SHP77 (cell line): ENCODE data around the gene FMNL2.
"Not testable (repeated sequence)": the region's sequence is repeated elsewhere in the genome, so short reads cannot be mapped to it uniquely, and the experiment has no call there.

Experiments used
- DNase-seq, 2 experiments: peaks; one replicate each; lab custom pipeline; 2025; lab: John Stamatoyannopoulos, UW

Gene FMNL2

GRCh38 chr2:152470861-152471854 lies 136.2 kb downstream of the FMNL2 start:
- DNase-seq, result no peak

DNA sequence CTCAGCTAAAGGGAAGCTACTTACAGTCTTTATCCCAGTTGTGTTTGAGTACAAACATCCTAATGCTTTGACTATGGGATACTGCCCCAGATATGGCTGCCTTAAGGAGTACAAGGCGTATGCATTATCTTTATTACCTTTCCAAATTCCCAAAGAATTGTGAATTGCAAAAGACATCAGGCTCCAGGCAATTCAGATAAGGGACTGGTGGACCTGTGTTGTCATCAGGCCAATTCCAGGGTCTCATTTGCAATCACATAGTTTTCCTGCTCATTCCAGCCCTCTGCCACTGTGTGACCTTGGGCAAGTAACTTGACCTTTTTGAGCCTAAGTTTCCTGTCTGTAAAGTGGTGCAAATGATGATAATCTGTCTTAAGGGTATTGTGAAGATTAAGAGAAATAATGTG lies 137.5 kb downstream of the FMNL2 start:
- no peak for DNase-seq

DNA sequence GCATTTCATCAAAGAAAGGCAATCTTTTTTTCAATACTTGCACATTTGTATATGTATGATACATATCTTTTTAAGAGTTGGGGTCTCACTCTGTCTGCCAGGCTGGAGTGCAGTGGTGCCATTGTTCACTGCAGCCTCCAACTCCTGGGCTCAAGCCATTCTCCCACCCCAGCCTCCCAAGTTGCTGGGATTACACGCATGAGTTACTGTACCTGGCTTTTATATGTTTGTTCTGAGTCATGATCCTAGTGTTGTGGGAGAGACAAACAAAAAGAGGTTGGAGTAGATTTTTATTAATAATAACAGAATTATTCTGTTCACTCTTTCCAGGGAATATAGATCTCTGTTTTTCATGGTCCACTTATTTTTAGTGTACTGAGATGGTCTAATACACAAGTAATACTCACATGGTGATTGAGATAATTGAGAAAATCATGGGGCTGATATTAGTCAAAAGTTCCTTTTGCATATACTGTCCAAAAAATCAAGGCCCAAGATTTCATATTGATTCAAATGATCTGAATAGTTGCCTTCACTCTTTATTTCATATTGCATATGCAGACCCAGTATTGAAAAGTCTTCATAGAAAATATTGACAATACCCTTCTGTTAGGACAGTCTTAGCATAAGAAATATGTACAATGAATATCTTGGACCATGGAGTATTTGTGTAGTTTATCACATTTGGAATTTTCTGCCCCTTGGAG lies 138.3 kb downstream of the FMNL2 start:
- no peak for DNase-seq

DNA sequence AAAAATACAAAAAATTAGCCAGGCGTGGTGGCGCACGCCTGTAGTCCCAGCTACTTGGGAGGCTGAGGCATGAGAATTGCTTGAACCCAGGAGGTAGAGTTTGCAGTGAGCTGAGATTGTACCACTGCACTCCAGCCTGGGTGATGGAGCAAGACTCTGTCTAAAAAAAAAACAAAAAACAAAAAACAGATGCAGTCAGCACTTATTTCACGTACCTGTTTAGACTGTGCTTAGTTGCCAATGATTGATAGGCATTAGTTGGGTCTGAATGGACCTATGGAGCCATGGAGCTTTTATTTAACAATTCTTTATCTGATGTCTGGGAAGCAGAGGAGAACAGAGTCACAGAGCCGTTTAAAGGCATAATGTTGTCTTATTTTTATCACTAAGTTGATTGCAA lies 139.5 kb downstream of the FMNL2 start:
- not testable (repeated sequence) for DNase-seq

DNA sequence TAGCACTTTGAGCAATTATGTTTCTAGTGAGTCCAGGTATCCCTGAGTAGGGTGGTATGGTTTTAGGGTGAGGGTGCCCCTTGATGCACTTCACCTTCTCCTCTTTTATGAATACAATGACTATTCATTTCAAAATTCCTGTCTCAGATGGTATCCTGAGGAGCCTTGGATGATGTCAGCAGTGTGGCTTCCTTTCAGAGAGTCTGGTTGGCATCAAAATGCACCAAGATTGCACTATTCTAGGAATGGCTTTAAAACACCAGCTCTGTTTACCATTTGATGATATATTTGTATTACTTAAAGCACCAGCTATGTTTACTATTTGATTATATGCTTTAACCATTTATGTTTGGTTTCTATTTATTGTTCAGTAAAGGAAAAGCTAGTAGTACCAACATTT lies 141.0 kb downstream of the FMNL2 start:
- no peak for DNase-seq

DNA sequence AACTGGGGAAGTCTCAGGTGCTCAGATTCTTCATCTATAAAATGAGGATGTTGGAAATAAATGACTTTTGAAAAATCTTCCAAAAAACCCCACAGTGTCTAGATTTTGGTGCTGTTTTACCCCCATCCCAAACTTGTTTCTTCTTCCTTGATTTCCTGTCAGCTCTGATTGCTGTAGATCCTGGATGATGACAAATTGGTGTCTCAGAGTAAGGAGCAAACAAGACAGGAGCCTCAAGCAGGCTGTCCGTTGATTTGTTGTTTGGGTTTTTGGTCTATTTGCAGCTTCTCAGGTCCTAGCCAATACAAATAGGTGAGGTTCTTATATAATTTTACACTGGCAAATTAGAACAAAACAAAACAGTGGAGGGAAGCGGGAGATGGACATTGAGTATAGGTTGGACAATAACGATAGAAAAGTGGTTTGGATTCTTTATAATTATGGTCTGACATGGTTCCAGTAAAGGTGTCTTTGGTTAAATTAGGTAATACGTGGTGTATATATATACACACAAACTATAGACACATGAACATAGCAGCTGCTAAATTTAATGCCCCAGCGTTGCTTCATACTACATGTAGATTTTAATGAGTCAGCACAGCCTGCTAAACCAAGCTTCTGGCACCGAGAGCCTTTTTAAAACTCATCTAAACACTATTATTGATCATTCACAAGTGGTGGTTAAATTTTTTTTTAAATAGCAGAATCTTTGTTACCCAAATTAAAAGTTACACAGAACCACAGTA lies 142.5 kb downstream of the FMNL2 start:
- DNase-seq, result no peak

GRCh38 chr2:152479282-152479681 lies 144.3 kb downstream of the FMNL2 start:
- DNase-seq, result no peak

GRCh38 chr2:152480821-152481399 lies 145.9 kb downstream of the FMNL2 start:
- no peak for DNase-seq

- no peak for DNase-seq
Observed at GRCh38 chr2:152481881-152482583, 147.1 kb downstream of the FMNL2 start.

GRCh38 chr2:152483276-152484063 lies 148.5 kb downstream of the FMNL2 start:
- no peak for DNase-seq

- no peak for DNase-seq
Observed at GRCh38 chr2:152485954-152486736, 151.2 kb downstream of the FMNL2 start.

GRCh38 chr2:152486737-152487400 lies 151.9 kb downstream of the FMNL2 start:
- no peak for DNase-seq

- no peak for DNase-seq
Observed at GRCh38 chr2:152488075-152488474, 153.1 kb downstream of the FMNL2 start.

DNA sequence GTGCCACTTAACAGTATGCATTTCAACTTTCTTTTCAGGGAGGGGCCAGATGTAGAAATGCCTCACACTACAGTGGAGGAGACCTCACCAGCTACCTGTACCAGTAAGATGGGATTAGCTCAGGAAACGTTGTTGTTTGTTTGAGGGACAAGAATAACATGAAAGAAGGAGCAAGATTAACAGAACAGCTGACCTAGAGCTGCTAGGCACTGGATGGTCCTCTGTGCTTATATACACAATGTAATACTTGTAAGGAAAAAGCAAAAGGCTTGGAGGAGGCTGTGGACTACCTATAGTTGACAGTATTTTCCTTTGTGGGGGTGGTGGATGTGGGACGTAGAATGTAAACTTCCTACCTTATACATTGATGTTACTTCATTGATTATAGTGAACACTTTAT lies 154.4 kb downstream of the FMNL2 start:
- no peak for DNase-seq

DNA sequence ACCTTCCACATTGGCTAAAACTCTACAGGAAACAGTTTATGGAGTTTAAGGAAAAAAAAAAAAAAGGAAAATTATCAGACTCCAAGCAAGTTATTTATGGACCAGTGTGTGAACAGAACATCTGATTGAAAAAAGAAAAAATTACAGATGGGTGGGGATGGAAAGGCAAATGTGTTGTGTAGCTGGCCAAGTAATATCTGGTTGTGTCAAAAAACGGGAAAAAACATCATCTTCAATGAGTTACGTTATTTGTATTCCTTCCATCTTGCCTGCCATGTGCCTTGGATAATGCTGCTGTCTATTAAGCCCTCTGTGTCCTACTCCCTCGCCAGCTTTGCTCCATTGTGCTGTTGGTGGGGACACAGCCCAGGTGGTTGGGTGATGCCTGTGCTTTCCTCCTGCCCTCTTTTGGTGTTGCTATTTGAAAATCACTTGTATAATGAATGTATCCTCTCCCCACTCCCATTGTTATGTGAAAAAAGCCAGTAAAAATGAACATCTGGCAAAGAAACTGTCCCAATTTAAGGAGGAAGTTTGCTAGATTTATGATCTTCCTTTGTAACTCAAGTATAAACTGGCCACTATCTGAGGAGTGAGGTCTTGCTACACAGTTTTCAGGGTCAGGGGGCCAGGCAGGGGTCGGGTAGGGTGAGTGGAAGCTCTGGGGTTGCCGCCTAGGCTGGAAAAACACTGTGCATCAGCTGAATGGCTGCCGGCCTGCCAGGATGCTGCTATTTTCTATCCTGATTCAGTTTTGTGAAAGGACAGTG lies 155.9 kb downstream of the FMNL2 start:
- no peak for DNase-seq

DNA sequence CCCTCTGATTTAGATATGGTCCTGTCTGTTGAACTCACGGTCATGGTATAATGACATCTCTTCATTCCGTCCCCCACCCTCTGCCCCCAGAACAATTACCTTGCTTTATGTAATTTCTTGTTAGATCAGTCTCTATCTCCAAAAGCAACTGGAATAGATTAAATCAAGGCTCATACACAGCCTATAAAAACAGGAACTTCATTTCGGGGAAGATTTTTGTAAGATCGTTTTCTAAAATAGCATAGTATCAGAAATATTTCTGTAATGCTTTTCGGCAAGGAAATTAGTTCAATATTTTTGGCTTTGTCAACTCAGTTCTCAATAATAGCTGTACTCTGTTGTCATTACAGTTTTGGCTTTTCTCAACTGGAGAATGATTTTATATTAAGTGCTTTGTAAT lies 157.2 kb downstream of the FMNL2 start:
- no peak for DNase-seq

DNA sequence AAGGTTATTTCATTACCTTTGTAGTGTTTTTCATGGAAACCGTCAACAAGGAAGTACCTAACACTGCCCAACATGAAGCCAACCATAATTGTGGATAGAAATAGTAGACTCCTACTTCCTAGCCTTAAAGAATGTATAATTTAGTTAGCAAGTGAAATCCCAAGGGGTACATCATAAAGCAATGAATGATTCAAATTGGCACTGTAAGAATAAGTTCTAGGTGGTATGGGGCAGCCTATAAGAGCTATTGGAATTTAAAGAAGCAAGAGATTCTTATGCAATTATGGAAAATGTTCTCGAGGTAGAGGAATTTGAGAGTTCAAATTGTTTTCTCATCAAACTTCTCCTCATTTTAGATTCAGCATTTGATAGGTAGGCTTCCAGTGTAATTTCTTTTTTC lies 157.9 kb downstream of the FMNL2 start:
- no peak for DNase-seq

GRCh38 chr2:152493417-152493816 lies 158.4 kb downstream of the FMNL2 start:
- no peak for DNase-seq
